ENCODE data around the gene PCNA. TPM values are rescaled to one million over a fixed set of nuclear protein-coding genes. Genes with fewer than 3 reads are reported as not detected.

Gene PCNA
- 52.0 and 98.5 TPM in 2 replicates for total RNA-seq

DNA sequence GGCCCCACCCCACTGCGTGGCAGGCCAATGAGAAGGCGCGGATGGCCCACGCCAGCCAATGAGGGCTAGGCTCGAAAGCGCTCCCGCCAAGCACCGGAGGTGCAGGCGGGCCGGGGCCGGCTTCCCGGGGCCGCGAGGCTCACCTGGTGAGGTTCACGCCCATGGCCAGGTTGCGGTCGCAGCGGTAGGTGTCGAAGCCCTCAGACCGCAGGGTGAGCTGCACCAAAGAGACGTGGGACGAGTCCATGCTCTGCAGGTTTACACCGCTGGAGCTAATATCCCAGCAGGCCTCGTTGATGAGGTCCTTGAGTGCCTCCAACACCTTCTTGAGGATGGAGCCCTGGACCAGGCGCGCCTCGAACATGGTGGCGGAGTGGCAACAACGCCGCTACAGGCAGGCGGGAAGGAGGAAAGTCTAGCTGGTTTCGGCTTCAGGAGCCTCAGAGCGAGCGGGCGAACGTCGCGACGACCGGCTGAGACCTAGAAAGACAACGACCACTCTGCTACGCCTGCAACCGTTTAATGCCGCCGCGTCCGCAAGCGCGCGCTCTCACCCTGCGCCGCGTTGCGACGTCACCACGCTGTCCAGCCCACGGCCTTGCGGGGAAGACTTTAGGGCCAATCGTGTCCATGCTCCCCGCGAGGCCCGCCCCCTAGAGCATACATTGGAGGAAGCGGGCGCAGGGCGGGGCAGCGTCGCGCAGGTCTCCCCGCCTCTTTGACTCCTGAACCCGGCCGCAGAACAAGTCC is at the start of gene PCNA:
Gene PCNA (minus strand): TSS at position 524 of the 750 bp plus-strand sequence. CDS start 160 bp downstream, at position 364.
- DNase-seq (ENCODE audit: low read depth in 2 of 2), result peak; percentile 98

DNA sequence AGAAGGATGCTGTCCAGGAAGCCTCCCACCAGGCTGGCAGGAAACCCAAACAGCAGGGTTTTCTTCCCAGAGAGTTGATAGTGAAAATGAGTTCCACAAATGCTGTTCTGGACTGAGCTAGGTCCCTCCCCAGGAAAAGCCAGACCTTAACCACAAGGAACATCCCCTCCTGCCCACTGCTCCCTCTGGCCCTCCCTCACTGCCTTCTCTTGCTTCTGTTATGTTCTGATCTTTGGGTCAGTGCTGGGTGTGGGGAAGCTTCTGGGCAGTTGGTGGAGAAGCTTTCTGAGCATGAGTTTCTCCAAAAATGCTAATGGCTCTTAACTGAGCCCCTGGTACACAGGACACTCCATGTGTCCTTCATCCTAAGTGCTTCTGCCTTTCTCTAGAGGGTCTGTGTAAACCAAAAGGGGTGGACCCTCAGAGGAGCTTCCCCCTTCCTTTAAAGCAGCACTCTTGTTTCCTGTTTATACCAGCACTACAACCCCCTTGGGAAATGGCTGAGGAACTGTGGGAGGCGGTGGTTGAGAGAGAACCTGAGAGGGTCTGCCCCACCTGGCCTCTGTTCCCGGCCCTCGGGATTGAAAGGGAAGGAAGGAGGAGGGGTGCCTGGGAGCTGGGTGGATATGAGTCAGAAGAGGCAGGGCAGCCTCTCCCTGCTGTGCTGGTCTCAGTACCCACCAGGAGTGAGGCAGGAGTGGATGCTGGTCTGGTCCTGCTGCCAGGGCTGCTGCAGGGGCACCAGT is 49.1 kb upstream of the PCNA start:
- DNase-seq (ENCODE audit: low read depth in 2 of 2), result peak; percentile 50 to 68

DNA sequence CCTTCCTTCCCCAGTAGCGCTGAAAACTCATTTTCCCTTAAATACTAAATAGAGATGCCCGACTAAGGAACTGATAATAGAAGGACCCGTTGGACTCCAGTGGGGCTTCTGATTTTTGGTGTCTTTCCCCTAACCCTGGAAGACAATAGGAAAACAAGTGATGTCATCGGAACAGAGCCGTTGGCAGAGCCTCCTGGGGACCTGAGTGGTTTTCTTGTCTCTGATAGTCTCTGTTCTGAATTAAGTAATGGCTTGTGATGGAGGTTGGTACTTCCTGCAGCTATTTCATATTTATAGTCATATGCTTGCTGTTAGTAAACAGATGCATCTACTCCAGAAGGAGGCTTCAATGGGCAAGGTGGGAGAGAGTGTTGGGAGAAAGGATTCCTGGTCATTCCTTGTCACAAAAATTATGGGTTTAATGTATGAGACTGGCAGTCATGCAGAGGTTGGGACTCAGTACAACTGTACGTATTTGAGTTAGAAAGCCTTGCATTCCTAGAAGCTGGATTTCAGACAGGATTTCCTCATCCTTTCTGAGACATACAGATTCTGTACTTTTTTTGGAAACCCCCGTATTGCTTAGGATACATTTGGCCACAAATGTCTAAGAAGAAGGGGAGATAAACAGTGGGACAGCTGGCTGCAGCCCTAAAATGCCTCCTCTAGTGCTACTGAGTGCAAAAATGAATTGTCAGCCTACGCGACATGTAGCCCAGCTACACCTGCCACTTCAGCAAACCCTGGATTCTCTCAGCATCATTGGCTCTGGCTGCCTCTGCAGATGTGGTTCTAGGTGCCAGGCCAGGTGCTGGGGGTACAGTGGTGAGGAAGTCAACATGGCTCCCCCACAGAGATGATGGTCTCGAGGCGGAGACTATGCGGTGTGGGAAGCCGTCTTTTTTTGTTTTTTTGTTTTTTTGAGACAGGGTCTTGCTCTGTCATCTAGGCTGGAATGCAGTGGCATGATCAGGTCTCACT is 45.2 kb upstream of the PCNA start:
- DNase-seq (ENCODE audit: low read depth in 2 of 2), result no peak

DNA sequence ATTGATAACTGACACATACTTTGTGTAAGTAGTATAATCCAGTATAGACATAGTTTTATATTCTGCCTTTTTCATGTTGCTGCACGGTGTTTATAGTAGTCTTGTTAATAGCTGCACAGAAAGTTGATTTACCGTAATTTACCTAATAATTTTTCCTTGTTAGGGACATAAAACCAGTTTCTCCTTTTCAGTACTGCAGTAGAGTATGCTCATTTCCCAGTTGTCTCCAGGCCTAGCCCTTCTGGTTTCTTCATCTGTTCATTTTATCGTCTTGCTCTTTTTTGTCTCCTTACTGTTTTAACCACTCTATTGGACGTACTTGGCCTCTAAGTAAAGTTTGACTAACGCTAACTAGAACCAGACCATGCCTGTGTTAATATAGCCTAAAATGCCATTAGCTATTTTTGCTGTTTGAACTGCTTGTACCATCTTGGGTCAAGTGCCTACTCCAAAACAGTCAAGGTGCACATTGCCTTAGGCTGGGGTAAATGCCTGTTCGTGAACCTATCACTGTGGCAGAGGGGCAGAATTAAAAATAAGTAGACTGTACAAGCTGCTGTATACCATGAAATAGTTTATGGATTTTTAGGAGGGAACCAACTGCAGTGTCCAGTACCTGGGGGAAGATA is 41.9 kb upstream of the PCNA start:
- DNase-seq (ENCODE audit: low read depth in 2 of 2), result no peak

DNA sequence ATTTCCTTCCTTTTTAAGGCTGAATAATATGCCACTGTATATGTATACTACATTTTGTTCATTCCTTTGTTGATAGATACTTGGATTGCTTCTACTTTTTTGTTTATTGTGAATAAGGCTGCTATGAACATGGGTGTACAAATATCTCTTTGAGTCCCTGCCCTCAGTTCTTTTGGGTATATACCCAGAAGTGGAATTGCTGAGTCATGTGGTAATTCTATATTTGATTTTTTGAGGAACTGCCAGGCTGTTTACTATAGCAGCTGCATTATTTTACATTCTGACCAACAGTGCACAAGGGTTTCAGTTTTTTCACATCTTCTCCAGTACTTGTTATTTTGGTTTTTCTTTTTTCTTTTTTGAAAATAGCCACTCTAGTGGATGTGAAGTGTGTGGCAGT is 41.1 kb upstream of the PCNA start:
- DNase-seq (ENCODE audit: low read depth in 2 of 2), result no peak

DNA sequence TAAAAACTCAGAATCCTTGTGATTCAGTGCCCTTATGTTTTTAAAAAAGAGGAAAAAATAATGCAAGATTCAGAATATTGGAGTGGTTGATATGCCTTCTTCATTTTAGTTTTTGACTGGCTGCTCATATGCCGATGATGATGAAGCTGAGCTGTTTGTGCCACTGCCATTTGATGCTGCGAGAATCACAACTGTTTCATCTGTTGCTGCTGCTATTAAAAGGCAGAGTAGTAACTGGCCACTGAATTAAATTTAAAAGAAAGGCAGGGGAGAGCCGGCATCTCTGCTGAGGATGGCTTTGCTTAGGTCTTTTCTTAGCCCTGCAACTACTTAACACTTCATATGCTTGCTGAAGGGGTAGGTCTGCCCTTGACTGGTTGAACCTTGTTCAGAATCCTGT is 40.2 kb upstream of the PCNA start:
- no peak for DNase-seq (ENCODE audit: low read depth in 2 of 2)

DNA sequence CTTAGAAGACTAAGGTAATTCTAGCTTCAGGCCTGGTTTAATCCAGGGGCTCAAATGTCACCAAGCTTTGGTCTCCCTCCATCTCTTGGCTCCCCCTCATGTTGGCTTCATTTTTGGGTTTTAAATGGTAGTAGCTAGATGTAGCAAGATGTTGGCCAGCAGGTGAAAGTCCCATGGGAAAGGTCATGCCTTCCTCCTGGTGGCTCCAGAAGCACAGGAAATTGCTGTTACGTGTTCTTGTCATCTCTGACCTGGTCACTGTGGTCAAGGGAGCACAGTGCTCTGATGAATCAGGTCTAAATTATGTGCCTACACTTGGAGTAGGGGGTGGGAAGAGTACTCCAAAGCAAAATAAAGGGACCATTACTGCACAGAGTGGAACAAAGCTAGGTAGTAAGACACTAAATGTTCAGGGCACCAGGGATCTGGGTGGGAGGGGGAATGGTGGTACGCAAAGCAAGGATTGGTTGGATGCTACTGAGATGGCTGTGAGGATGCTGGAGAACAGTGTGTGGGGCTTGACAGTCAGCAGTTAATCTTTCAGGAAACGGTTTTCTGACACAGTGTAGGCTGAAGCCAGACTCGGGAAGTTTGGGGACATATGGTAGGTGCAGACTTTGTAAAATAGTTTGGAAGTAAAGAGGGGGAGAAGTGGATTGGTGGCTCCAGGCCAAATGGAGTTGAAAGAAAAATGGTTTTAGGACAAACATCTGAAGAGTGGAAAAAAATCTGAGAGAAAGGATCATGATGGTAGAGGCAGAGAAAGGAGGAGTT is 37.1 kb upstream of the PCNA start:
- DNase-seq (ENCODE audit: low read depth in 2 of 2), result peak; percentile 71 to 77

DNA sequence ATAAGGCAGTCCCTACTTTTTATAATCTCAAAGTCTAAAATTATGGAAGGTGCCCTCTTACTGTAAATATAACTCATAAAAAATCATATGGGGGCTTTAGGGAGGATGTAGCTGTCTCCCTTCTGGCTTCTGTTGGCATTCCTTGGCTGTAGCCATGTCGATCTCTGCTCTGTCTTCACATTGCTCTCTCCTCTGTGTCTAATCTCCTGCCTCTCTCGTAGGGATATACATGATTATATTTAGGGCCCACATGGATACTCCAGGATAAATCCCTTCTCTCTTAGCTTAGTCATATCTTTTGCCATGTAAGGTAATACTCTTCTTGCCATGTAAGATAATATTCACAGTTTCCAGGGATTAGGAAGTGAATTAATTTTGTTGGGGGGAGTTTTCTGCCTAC is 35.6 kb upstream of the PCNA start:
- DNase-seq (ENCODE audit: low read depth in 2 of 2), result no peak

DNA sequence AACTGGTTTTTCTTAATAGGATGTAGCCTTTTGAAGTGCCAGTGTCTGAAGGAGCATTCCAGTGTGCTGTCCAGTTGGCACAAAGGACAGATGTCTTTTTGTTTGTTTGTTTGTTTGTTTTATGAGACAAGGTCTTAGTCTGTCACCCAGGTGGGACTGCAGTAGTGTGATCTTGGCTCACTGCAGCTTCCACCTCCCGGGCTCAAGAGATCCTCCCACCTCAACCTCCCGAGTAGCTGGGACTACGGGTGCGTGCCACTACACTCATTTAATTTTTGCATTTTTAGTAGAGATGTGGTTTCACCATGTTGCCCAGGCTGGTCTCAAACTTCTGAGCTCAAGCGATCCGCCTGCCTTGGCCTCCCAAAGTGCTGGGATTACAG is 34.8 kb upstream of the PCNA start:
- DNase-seq (ENCODE audit: low read depth in 2 of 2), result no peak

DNA sequence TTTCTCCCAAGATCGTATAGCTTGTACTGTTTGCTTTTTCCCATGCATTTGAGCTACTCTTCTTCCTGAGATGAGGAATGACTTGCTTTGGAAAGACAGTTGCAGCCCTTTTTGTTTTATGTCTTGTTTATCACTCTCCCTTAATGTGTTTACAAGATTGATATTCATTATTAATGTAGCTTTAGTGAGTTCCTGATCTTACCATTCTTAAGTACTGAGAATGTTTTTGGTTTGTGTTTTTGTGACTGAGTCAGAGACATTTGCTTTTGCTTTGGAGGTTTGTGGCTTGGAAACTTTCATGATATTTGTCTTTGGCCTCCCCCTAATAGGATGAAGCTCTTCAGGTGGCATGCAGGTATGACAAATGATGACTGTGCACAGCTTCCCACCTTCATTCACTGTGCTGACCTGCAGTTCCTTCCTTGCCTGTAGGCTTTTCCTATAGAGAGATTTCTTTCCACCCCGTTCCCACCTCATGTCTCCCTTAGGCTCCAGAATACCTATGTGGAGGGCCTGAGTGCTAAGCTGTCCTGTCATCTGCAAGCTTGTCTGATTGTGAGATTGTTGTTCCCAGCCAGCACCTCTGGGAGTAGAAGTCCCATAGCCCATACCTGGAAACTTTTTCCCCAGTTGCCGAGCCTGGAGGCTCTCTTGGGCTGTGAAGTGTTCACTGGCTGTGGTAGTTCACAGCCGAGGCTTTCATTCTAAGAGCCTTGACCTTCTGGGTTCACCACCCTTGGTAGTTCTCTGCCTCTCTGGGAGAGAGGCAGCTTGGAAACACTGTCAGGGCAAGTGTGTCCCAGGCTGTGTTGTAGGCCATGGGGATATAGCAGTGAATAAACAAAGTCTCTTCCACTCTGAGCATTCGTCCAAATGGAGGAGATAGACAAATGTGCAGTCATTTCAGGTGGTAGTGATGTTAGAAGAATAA is 34.1 kb upstream of the PCNA start:
- no peak for DNase-seq (ENCODE audit: low read depth in 2 of 2)

DNA sequence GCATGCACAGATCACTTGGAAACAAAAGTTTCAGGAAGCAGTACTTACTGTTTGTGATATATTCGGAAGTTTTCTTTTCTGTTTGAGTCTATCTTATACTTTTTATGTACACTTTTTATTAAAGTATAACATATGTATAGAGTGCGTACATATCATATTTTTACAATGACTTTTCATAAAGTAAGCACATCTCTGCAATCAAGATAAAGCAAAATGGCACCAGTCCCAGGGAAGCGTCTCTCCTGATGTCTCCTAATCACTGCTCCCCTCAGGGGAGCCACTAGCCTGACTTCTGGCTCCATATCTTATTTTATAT is 33.4 kb upstream of the PCNA start:
- no peak for DNase-seq (ENCODE audit: low read depth in 2 of 2)

DNA sequence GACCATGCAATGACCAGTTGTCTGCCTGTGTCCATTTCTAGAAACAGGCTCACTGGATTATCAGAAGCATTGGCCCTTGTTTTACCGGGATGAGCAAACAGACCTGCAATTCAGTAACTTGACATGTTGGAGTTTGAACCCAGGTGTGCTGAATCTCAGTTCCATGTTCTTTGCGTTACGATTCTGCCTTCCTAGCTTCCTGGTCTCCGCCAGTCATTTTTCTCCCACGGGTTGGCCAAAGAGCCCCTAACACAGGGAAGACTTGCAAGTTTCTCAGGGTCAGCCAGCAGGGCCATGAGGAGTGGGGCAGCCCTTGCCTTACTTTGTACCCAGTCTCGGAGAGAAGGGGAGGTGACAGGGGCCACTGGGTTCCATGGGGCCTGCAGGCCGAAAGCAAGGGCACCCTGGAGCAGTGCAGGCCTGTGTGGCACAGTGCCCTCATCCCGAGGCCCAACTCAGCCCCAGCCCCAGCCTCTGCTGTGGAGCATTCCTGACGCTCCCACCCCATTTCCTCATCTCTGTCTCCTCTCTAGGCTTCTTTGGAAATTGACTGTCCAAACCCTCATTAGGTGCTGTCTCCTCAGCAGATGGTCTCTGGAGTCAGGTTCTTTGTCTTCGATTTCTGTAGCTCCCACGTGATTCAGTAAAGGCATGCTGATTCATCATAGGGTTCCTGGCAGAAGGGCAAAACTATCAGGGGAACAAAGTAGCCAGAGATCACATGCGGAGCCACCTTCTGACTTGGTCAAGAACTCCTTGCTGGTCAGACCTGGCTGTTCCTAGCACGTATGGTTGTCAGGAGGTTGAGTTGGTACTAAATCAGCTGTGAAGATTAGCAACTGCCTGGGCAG is 30.7 kb upstream of the PCNA start:
- DNase-seq (ENCODE audit: low read depth in 2 of 2), result peak in 1 of 2 donors; percentile 51

DNA sequence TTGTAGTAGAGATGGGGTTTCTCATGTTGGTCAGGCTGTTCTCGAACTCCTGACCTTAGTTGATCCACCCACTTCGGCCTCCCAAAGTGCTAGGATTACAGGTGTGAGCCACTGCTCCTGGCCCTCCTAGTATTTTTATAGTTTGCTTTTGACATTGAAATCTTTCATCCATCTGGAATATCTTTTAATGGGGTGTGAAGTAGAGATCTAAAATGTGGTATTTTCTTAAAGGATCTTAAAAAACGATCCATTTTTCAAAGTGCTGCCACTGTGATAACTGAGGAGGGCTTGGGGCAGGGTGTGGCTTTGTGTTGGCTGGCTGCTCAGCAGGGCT is 30.1 kb upstream of the PCNA start:
- DNase-seq (ENCODE audit: low read depth in 2 of 2), result no peak

DNA sequence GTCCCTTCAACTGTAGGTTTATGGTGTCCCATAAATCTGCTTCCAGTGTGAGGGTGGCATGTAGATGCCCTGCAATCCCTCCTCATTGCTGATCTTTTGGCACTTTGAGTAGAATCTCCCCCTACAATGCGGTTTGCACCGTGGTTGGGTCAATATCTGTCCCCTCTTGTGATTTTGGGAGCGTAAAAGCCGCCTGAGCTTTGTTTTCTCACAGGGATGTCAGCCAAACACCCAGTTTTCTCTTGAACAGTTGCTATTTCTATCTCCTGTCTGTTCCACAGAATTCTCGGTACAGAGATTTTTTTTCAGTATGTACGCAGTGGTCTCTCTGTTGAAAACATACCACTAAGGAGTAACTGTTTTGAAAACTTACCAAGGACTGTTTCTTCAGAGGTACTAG is 28.8 kb upstream of the PCNA start:
- no peak for DNase-seq (ENCODE audit: low read depth in 2 of 2)

DNA sequence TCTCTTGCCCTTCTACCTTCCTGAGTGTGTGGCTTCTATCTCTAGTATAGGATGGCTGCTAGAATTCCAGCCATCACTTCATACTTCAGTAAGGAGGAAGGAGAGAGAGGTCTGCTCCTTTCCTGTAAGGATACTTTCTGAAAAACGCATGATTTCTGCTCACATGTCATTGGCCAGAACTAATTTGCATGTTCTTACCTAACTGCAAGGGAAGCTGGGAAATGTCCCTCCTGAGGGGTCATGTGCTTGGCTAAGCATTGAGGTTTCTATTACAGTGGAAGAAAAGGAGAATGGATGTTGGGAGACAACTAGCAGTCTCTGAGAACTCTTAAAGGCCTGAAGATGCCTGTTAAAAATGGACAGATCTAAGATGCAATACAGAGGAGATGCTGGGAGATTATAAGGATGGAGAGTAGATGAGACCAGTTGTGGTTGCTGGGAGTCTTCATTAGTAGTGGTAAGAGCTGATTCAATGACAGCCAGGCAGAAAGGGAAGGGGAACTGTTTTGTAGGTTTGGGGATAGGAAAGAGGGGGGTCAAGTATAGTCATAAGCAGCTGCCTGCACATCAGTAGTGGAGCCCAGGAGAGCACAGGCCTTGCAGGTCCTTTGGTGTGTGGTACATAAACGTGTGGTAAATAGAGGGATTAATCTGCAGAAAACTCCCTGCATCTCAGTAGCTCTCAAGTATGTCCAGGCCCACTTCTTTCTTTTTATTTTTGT is 27.3 kb upstream of the PCNA start:
- DNase-seq (ENCODE audit: low read depth in 2 of 2), result no peak

DNA sequence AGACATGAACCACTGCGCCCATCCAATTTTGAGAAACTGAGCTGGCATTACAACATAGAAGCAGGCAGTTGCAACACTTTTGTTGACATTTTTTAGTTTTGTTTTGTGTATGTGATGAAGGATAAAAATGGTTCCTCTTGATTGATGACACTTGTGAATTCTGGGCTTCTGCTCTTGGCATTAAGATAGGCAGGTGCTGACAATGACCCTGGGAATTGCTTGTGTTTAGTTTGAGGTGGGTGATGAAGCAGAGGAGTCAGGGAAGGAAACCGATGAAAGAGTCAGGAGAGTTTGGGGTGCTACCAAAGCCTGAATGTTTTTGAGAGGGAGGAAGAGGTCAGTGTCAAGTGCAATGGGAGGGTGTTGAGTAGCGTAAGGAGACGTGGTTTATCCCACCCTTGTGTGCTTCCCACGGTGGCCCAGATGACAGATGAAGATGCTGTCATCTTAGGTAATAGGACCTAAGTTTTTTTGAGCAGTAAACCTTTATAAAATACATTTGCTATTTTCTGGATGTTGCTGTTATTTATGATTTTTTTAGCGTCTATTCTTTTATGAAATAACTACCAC is 26.4 kb upstream of the PCNA start:
- DNase-seq (ENCODE audit: low read depth in 2 of 2), result no peak

DNA sequence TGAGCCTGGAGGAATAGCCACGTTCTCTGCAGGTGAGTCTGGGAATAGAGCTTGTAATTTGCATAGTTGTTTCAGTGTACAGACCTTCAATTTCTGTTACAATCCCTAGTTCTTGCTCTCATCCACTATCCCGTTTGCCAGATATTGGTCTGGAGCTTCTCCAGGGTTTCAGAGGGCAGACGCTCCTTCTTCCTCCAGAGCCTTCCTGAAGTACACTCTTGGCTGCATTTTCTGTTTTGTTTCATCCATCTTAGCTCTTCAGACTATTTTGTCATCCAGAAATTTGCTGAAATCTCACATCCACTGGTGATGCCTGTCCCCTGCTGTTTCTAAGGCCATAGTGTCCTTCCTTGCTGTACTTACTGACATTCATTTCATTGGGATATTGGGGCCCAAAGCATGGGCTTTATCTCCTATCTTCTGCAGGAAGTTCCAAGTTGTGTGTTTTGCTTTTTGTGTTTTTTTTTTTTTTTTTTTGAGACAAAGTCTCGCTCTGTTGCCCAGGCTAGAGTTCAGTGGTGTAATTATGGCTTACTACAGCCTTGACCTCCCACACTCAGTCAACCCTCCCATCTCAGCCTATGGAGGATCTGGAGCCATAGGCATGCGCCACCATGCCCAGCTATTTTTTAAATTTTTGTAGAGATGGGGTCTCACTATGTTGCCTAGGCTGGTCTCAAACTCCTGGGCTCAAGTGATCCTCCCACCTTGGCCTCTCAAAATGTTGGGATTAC is 25.8 kb upstream of the PCNA start:
- DNase-seq (ENCODE audit: low read depth in 2 of 2), result no peak
